IMR-90 (cell line): Measurements from ENCODE around the gene BCL2. TPM values are rescaled to one million over a fixed set of nuclear protein-coding genes. Genes with fewer than 3 reads are reported as not detected.

Experiments
- ATAC-seq: fragments of 200-7000 bp; cut with Tn5 transposase; 2 replicates; pipeline ENCODE4 v1.9.1; 2020; ENCODE audit warnings: low read depth, mild to moderate bottlenecking, moderate library complexity
- BruUV-seq: library from RNA; stranded (reverse); fragments of 400-500 nt; replicated peaks from 2 replicates; lab custom pipeline; 2021; lab: Mats Ljungman, UMichigan
- CTCF ChIA-PET: fragments of 300-600 bp; formaldehyde crosslinking; extraction: SDS; loops from one replicate; lab custom pipeline; 2021; ENCODE audit warnings: antibody characterized with exemption; lab: Yijun Ruan, JAX
- POLR2A ChIA-PET: fragments of 300-600 bp; sonication (Branson Sonifier 250); formaldehyde crosslinking; loops from one replicate; lab custom pipeline; 2022; ENCODE audit warnings: antibody characterized with exemption; ENCODE audit not compliant: unreplicated experiment; lab: Charles Lee
- DNase-seq: peaks from one replicate; pipeline ENCODE4 v3.0.0; 2013
- H2AFZ ChIP-seq: replicated peaks from 2 replicates; pipeline ENCODE3; 2013; ENCODE audit warnings: low read length, mild to moderate bottlenecking; ENCODE audit not compliant: poor library complexity
- H2AK5ac ChIP-seq: 2 replicates; pipeline ENCODE4 v1.6.1; 2013; ENCODE audit warnings: low read depth, low read length, inconsistent platforms
- H2AK9ac ChIP-seq: replicated peaks from 2 replicates; pipeline ENCODE3; 2013; ENCODE audit warnings: mild to moderate bottlenecking, low read depth, low read length, moderate library complexity; ENCODE audit not compliant: poor library complexity
- H2BK120ac ChIP-seq: 2 replicates; pipeline ENCODE4 v1.6.1; 2013; ENCODE audit warnings: low read depth, low read length, inconsistent platforms
- H2BK15ac ChIP-seq: 3 replicates; pipeline ENCODE4 v1.6.1; 2013; ENCODE audit warnings: low read depth, low read length, inconsistent platforms
- H2BK20ac ChIP-seq: 2 replicates; pipeline ENCODE4 v1.6.1; 2013; ENCODE audit warnings: low read depth, mild to moderate bottlenecking, inconsistent platforms, low read length, moderate library complexity
- H2BK5ac ChIP-seq: 2 replicates; pipeline ENCODE4 v1.6.1; 2013; ENCODE audit warnings: mild to moderate bottlenecking, low read depth, low read length, inconsistent platforms; ENCODE audit not compliant: poor library complexity, severe bottlenecking
- H3K14ac ChIP-seq: replicated peaks from 2 replicates; pipeline ENCODE4 v1.6.1; 2013; ENCODE audit warnings: low read depth, low read length, inconsistent platforms
- H3K18ac ChIP-seq: 2 replicates; pipeline ENCODE4 v1.6.1; 2013; ENCODE audit warnings: low read depth, low read length, control low read depth
- H3K23ac ChIP-seq: 2 replicates; pipeline ENCODE4 v1.6.1; 2013; ENCODE audit warnings: low read depth, low read length, inconsistent platforms
- H3K27ac ChIP-seq: 2 replicates; pipeline ENCODE4 v1.5.1; 2013; ENCODE audit warnings: mild to moderate bottlenecking, control low read depth, low read length; ENCODE audit not compliant: insufficient read depth
- H3K27me3 ChIP-seq: 2 replicates; pipeline ENCODE4 v1.6.1; 2013; ENCODE audit warnings: low read length; ENCODE audit not compliant: control insufficient read depth, insufficient read depth
- H3K36me3 ChIP-seq: 2 replicates; pipeline ENCODE4 v1.6.1; 2013; ENCODE audit warnings: low read length, mixed read lengths; ENCODE audit not compliant: control insufficient read depth, insufficient read depth
- H3K4ac ChIP-seq: 2 replicates; pipeline ENCODE4 v1.6.1; 2013; ENCODE audit warnings: low read depth, low read length, inconsistent platforms
- H3K4me1 ChIP-seq: 2 replicates; pipeline ENCODE4 v1.6.1; 2013; ENCODE audit warnings: low read length, mixed read lengths; ENCODE audit not compliant: control insufficient read depth, insufficient read depth
- H3K4me2 ChIP-seq: 2 replicates; pipeline ENCODE4 v1.6.1; 2013; ENCODE audit warnings: low read depth, mild to moderate bottlenecking, control low read depth, low read length, moderate library complexity
- H3K4me3 ChIP-seq: 2 replicates; pipeline ENCODE4 v1.5.1; 2013; ENCODE audit warnings: low read depth, mild to moderate bottlenecking, control low read depth, low read length, moderate library complexity; ENCODE audit not compliant: insufficient read depth
- H3K56ac ChIP-seq: 2 replicates; pipeline ENCODE4 v1.6.1; 2013; ENCODE audit warnings: low read length, inconsistent platforms; ENCODE audit not compliant: insufficient read depth; ENCODE audit errors: extremely low read depth
- H3K79me1 ChIP-seq, 2 experiments: 2 replicates each; pipeline ENCODE4 v1.6.1; 2013; ENCODE audit warnings: low read length in 2 of 2, inconsistent platforms in 1 of 2, low read depth in 1 of 2
- H3K9ac ChIP-seq: 2 replicates; pipeline ENCODE4 v1.6.1; 2013; ENCODE audit warnings: low read depth, low read length, control low read depth
- H3K9me1 ChIP-seq: 2 replicates; pipeline ENCODE4 v1.6.1; 2013; ENCODE audit warnings: low read length, inconsistent platforms; ENCODE audit not compliant: insufficient read depth
- H3K9me3 ChIP-seq: 2 replicates; pipeline ENCODE4 v1.6.1; 2013; ENCODE audit warnings: low read length; ENCODE audit not compliant: control insufficient read depth, insufficient read depth
- H4K20me1 ChIP-seq: 2 replicates; pipeline ENCODE4 v1.6.1; 2013; ENCODE audit warnings: low read length, inconsistent platforms; ENCODE audit not compliant: insufficient read depth
- H4K5ac ChIP-seq: 2 replicates; pipeline ENCODE4 v1.6.1; 2013; ENCODE audit warnings: mild to moderate bottlenecking, low read depth, low read length, control low read depth
- H4K8ac ChIP-seq, 2 experiments: 2 replicates each; pipeline ENCODE4 v1.6.1; 2013; ENCODE audit warnings: low read depth in 2 of 2, low read length in 2 of 2, control low read depth in 1 of 2, inconsistent platforms in 1 of 2
- H4K91ac ChIP-seq: 2 replicates; pipeline ENCODE4 v1.6.1; 2013; ENCODE audit warnings: low read depth, low read length, inconsistent platforms; ENCODE audit not compliant: insufficient read depth
- ELK1 ChIP-seq: fragments of 150-350 bp; IDR thresholded peaks from 2 replicates; pipeline ENCODE4 v1.6.1; 2016; ENCODE audit warnings: low read depth, mild to moderate bottlenecking, low read length, moderate library complexity, borderline replicate concordance
- FOS ChIP-seq: fragments of 150-350 bp; IDR thresholded peaks from 2 replicates; pipeline ENCODE4 v1.6.1; 2016; ENCODE audit warnings: low read depth, low read length
- MAFK ChIP-seq: IDR thresholded peaks from 2 replicates; pipeline ENCODE4 v1.6.1; 2012; ENCODE audit warnings: low read depth, low read length, improper control_type of control experiment
- MAZ ChIP-seq: IDR thresholded peaks from 2 replicates; pipeline ENCODE4 v1.6.1; 2012; ENCODE audit warnings: low read depth, mild to moderate bottlenecking, low read length, improper control_type of control experiment, moderate library complexity, borderline replicate concordance
- WGBS, 2 experiments: methylation state at CpG; one replicate each; pipeline versions ENCODE4 v1.1.5 to v1.1.7; 2013; ENCODE audit warnings: missing lambda C conversion rate in 2 of 2; ENCODE audit not compliant: insufficient read length in 1 of 2; ENCODE audit errors: extremely low coverage in 2 of 2; 5-methylcytosine and 5-hydroxymethylcytosine counted together
- dilution Hi-C: fragments of 300-500 bp; cut with HindIII; formaldehyde crosslinking; loops from one replicate; pipeline ENCODE4 v1.14.3; 2018; ENCODE audit warnings: low sequenced_read_pairs; ENCODE audit not compliant: unreplicated experiment
- in situ Hi-C: fragments of 300-500 bp; cut with MboI; formaldehyde crosslinking; loops from 3 replicates; pipeline ENCODE4 v1.14.3; 2019; ENCODE audit warnings: low sequenced_read_pairs, inconsistent platforms, mixed read lengths
- intact Hi-C: fragments of 100-400 bp; cut with micrococcal nuclease; formaldehyde crosslinking; loops from 2 replicates; pipeline ENCODE4 v1.10.0; 2022
- polyA plus RNA-seq, 3 experiments: library from polyadenylated mRNA; depleted of rRNA; stranded (reverse); fragments of >200 nt; gene quantifications; 2 replicates each; pipeline ENCODE4 v1.2.3, GENCODE V29; 2012; ENCODE audit warnings: low replicate concordance in 1 of 3
- total RNA-seq: library from RNA; depleted of rRNA; stranded (reverse); fragments of >200 nt; gene quantifications from 2 replicates; pipeline ENCODE4 v1.2.3, GENCODE V29; 2012

Gene BCL2
- total and polyA plus RNA-seq, 2 of the 4 experiments (the other 2 are of a cell fraction): 0.24 to 0.54 TPM

- CTCF ChIA-PET: no interaction called here
- H3K79me1 ChIP-seq: no peaks in the 10 kb centered on the region
- no peak overlapping the region for H4K8ac ChIP-seq
- 0 out of 2 replicates have a peak, but pooled peaks cover 5% of the 10 kb centered on the region for H3K9me1 ChIP-seq
- no peaks in the 10 kb centered on the region for H3K4me1 ChIP-seq
- H2BK120ac ChIP-seq: no peak overlapping the region
- no peak overlapping the region for H3K18ac ChIP-seq
- no peak overlapping the region for H4K5ac ChIP-seq
- no peak overlapping the region for H2BK20ac ChIP-seq
- no peak overlapping the region for H2AK9ac ChIP-seq
- ATAC-seq (no peak), DNase-seq (no peak)
- no peak overlapping the region for H3K23ac ChIP-seq
- H2AK5ac ChIP-seq: no peak overlapping the region
- H3K14ac ChIP-seq: no peak overlapping the region
- in situ Hi-C loops (no loop called here), dilution Hi-C loops (no loop called here), intact Hi-C loops (no loop called here)
- BruUV-seq: no TSS peak
- no peak overlapping the region for H2BK5ac ChIP-seq
- no peak overlapping the region for H3K4ac ChIP-seq
- POLR2A ChIA-PET: no interaction called here
- H4K91ac ChIP-seq: no peak overlapping the region
- H3K9ac ChIP-seq: no peak overlapping the region
- H2AFZ ChIP-seq: no peak overlapping the region
- H3K27me3 ChIP-seq: peaks cover 20% of the 10 kb centered on the region
- no peak overlapping the region for H3K56ac ChIP-seq
- no peak overlapping the region for H3K4me2 ChIP-seq
- H3K36me3 ChIP-seq: no peaks in the 10 kb centered on the region
- TF ChIP-seq ELK1: no peak
- no peak for TF ChIP-seq FOS
- TF ChIP-seq MAFK: no peak
- TF ChIP-seq MAZ: no peak
- no peak overlapping the region for H2BK15ac ChIP-seq
- H3K4me3 ChIP-seq: no peak overlapping the region
- H4K20me1 ChIP-seq: no peaks in the 10 kb centered on the region
- no peak overlapping the region for H3K27ac ChIP-seq
- no CpG with 5 or more reads among the region's 3 CpGs for WGBS, 2 experiments
- no peaks in the 10 kb centered on the region for H3K9me3 ChIP-seq
Measured at GRCh38 chr18:63265326-63265725, 54.2 kb downstream of the BCL2 start.
